ENCODE measurements around the gene RAD17. TPM values are rescaled to one million over a fixed set of nuclear protein-coding genes. Genes with fewer than 3 reads are reported as not detected.
A peak's percentile ranks its signal among the peaks of the same experiment; 100 is the strongest.

RAD17 gene
- total and polyA plus RNA-seq, 2 donors (not counting 3 experiments of a cell fraction or from before 2014, with no cell fraction given) = 10.1 to 18.4 TPM

GRCh38 chr5:69414885-69415583, 45.4 kb downstream of the RAD17 start, which contains the start of gene MARVELD2:
TSS of gene MARVELD2 (plus strand) at chr5:69415116. CDS start at chr5:69419386, 4,270 bp downstream.
- intact Hi-C loops (cut with micrococcal nuclease) = loop anchor here (2.0 to 10.0 kb wide), 2 partner anchors 78 to 250 kb away; partner anchors contain the start of genes CCNB1 and OCLN

More at GRCh38 chr5:69414885-69415583, 45.4 kb downstream of the RAD17 start, which contains the start of gene MARVELD2:
- FAIRE-seq (peak; percentile 70), DNase-seq (ENCODE audit: low read depth, low spot score) (peak; percentile 63)
- TF ChIP-seq POLR2AphosphoS5 (IDR thresholded peaks at IDR 0.05; ENCODE audit: insufficient read depth, low read depth, low read length) = peak; percentile 16
- TF ChIP-seq EZH2 (IDR thresholded peaks at IDR 0.05; ENCODE audit: borderline replicate concordance, low read depth, low read length, severe bottlenecking) = no peak
- peak; percentile 2 for TF ChIP-seq MAX (IDR thresholded peaks at IDR 0.05; ENCODE audit: insufficient read depth, insufficient read length)
- TF ChIP-seq CTCF (IDR thresholded peaks at IDR 0.05; ENCODE audit: extremely low read depth in 1 of 2, insufficient read depth in 1 of 2, low read depth in 1 of 2, low read length in 2 of 2) = peak; percentile 26 to 67
- TF ChIP-seq JUN (IDR thresholded peaks at IDR 0.05; ENCODE audit: borderline replicate concordance, insufficient read depth, insufficient read length, low read depth) = no peak
- H3K4me2 ChIP-seq (ENCODE audit: insufficient read depth, low read length) = peak within 1 kb of the TSS; percentile 77
- H3K4me3 ChIP-seq (replicated peaks in 1 of 3; ENCODE audit: insufficient read depth in 1 of 3, low read depth in 1 of 3, low read length in 3 of 3) = peak within 1 kb of the TSS; percentile 43 to 74 (median 64)
- BruUV-seq (replicated peaks) = no TSS peak
- H4K20me1 ChIP-seq (replicated peaks; ENCODE audit: control insufficient read depth, extremely low read depth, insufficient read depth, low read length) = no peaks in the 10 kb centered on the region
- H3K79me2 ChIP-seq (ENCODE audit: control insufficient read depth, insufficient read depth, low read length) = no peaks in the 10 kb centered on the region
- peaks cover 5% of the 10 kb centered on the region in 2 experiments for H3K36me3 ChIP-seq (ENCODE audit: control insufficient read depth in 2 of 2, extremely low read depth in 1 of 2, insufficient read depth in 2 of 2, low read length in 2 of 2)
- CTCF ChIA-PET = interaction anchor here (0.7 to 1.2 kb wide), 4 partner anchors 12 to 106 kb away, joined by 3 to 7 read pairs (median 4); no protein-coding TSS in a partner anchor
- no peaks in the 10 kb centered on the region for H3K27me3 ChIP-seq (ENCODE audit: control insufficient read depth in 2 of 2, insufficient read depth in 2 of 2, low read length in 2 of 2)
- H2AFZ ChIP-seq (ENCODE audit: low read depth, low read length) = peak within 1 kb of the TSS; percentile 82
- dilution Hi-C loops (cut with MboI; ENCODE audit: extremely low pct_ligation_motif_present, low sequenced_read_pairs) = no loop called here
- H3K9me3 ChIP-seq (replicated peaks; ENCODE audit: control insufficient read depth, insufficient read depth, low read length) = no peaks in the 10 kb centered on the region
- H3K9me1 ChIP-seq (replicated peaks; ENCODE audit: control insufficient read depth, extremely low read depth, insufficient read depth, low read length) = no peaks in the 10 kb centered on the region
- POLR2A ChIA-PET = no interaction called here
- H3K4me1 ChIP-seq (ENCODE audit: control insufficient read depth, extremely low read depth, insufficient read depth, low read length) = peaks cover 5% of the 10 kb centered on the region
- no peak within 1 kb of the TSS for H3K27ac ChIP-seq (ENCODE audit: insufficient read depth, low read depth, low read length)
- H3K9ac ChIP-seq (replicated peaks; ENCODE audit: extremely low read depth, insufficient read depth, low read length) = peak within 1 kb of the TSS; percentile 63

Measured in endothelial cell of umbilical vein (primary cell).